Activated T-helper 2 cell treated with anti-CD3 and anti-CD28 coated beads, Interferon-gamma antibody, Interleukin-2, Interleukin-4, amounts not matched to agents 10 μg/mL and 5 μg/mL and 100 μg/mL, durations not matched to agents 14 hours and 24 hours and 36 hours (primary cell): ENCODE measurements around the gene DOP1A. TPM values are rescaled to one million over a fixed set of nuclear protein-coding genes. Genes with fewer than 3 reads are reported as not detected.

Experiments used
- DNase-seq: peaks from one replicate; pipeline ENCODE4 v3.0.0; 2021; ENCODE audit warnings: low spot score
- H3K27ac Mint-ChIP-seq: one replicate; pipeline ENCODE4 v1.8.0; 2021; ENCODE audit warnings: mixed read lengths
- H3K27me3 Mint-ChIP-seq: one replicate; pipeline ENCODE4 v1.8.0; 2021; ENCODE audit warnings: low read depth, mixed read lengths
- H3K36me3 Mint-ChIP-seq: one replicate; pipeline ENCODE4 v1.8.0; 2021; ENCODE audit warnings: low read depth, mixed read lengths
- H3K4me1 Mint-ChIP-seq: one replicate; pipeline ENCODE4 v1.8.0; 2021; ENCODE audit warnings: low read depth, mixed read lengths
- H3K4me3 Mint-ChIP-seq: one replicate; pipeline ENCODE4 v1.8.0; 2021; ENCODE audit warnings: low read depth, mild to moderate bottlenecking, moderate library complexity, mixed read lengths
- H3K9me3 Mint-ChIP-seq: one replicate; pipeline ENCODE4 v1.8.0; 2021; ENCODE audit warnings: mixed read lengths
- intact Hi-C: fragments of 100-400 bp; cut with micrococcal nuclease; formaldehyde crosslinking; loops from one replicate; pipeline ENCODE4 v1.15.1; 2023
- total RNA-seq: library from RNA; stranded (reverse); gene quantifications from 2 replicates; pipeline ENCODE4 v1.2.3, GENCODE V29; 2022

Gene DOP1A
- total RNA-seq, 1 donor from 2014 or later = 7.5 TPM

DNA sequence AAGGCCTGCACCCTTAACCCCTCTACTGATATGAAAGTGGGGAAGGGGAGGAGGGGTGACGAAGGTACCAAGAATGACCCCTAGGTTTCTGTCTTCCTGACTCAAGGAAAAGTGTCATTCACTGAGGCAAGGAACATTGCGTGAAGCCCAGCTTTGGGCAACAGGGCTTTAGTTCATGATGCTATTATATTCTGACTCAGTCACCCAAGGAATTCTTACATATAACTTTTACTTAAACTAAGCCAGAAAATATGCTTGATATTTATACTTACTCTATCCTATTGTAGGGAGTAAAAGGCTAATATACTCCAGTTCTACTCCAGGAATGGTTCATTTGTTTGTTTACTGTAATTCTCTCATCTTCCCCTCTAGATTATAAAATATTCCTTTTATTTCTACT, 60.5 kb downstream of the DOP1A start:
- peaks cover 18% of the 10 kb centered on the region for H3K36me3 Mint-ChIP-seq

DNA sequence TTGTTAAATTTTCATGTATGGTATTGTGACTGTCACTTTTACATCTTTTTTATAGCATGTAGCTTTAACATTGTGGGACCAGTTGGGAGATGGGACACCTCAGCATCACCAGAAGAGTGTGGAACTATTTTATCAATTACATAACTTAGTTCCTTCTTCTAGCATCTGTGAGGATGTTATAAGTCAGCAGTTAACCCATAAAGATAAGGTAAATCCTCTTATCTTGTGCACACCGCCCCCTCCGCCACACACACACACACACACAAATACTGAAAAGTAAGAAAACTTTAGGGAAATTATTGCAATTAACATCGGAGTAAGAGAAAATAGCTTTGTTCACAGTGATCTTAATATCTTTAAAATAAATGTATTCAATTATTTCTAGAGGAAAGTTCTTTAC, 64.7 kb downstream of the DOP1A start:
- peaks cover 7% of the 10 kb centered on the region for H3K36me3 Mint-ChIP-seq
- no peak for DNase-seq
- H3K4me1 Mint-ChIP-seq = no peaks in the 10 kb centered on the region
- intact Hi-C loops = no loop called here
- no peak overlapping the region for H3K27ac Mint-ChIP-seq
- H3K27me3 Mint-ChIP-seq = no peaks in the 10 kb centered on the region
- no peaks in the 10 kb centered on the region for H3K9me3 Mint-ChIP-seq
- H3K4me3 Mint-ChIP-seq = no peak overlapping the region

More for the DNA sequence above, 60.5 kb downstream of the DOP1A start:
- Mint-ChIP-seq H3K4me1 (no peaks in the 10 kb centered on the region), H3K4me3 (no peak overlapping the region), H3K9me3 (no peaks in the 10 kb centered on the region), H3K27me3 (no peaks in the 10 kb centered on the region), H3K27ac (no peak overlapping the region)
- intact Hi-C loops = no loop called here
- no peak for DNase-seq

DNA sequence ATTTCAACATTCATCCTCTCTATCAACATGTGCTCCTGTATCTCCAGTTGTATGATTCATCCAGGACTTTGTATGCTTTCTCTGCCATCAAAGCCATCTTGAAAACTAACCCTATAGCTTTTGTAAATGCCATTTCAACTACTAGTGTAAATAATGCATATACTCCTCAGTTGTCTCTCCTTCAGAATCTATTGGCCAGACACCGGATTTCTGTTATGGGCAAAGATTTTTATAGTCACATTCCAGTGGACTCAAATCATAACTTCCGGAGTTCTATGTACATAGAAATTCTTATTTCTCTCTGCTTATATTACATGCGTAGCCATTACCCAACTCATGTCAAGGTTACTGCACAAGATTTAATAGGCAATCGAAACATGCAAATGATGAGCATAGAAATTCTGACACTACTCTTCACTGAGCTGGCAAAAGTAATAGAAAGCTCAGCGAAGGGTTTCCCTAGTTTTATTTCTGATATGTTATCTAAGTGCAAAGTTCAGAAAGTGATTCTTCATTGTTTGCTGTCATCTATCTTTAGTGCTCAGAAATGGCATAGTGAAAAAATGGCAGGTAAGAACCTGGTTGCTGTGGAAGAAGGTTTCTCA, 70.7 kb downstream of the DOP1A start:
- Mint-ChIP-seq H3K27me3 (no peaks in the 10 kb centered on the region), H3K4me1 (no peaks in the 10 kb centered on the region), H3K9me3 (no peaks in the 10 kb centered on the region), H3K4me3 (no peak overlapping the region), H3K36me3 (peaks cover 4% of the 10 kb centered on the region), H3K27ac (no peak overlapping the region)
- intact Hi-C loops = no loop called here
- no peak for DNase-seq

DNA sequence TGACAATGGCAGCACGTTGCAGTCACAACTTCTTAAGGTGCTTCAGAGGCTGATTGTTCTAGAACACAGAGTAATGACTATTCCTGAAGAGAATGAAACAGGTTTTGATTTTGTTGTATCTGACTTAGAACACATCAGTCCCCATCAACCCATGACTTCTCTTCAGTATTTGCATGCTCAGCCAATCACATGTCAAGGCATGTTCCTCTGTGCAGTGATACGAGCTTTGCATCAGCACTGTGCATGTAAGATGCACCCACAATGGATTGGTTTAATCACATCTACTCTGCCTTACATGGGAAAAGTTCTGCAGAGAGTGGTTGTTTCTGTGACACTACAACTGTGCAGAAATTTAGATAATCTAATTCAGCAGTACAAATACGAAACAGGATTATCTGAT, 71.3 kb downstream of the DOP1A start:
- Mint-ChIP-seq H3K4me1 (no peaks in the 10 kb centered on the region), H3K27ac (no peak overlapping the region), H3K9me3 (no peaks in the 10 kb centered on the region), H3K27me3 (no peaks in the 10 kb centered on the region), H3K36me3 (peaks cover 9% of the 10 kb centered on the region), H3K4me3 (no peak overlapping the region)
- intact Hi-C loops = no loop called here
- no peak for DNase-seq

DNA sequence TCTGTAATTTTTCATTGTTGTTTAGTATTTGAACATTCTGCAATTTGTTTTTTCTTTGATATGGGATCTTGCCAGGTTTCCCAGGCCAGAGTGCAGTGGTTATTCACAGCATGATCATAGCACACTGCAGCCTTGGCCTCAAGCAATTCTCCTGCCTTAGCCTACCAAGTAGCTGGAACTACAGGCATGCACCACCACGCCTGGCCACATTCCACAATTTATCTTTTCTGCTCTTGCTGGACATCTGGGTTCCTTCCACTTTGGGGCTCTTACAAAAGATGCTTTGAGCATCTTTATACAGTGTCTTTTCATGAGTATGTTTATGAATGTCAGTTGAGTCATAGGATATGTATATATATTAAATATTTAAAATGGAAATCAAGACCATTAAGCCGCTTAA, 83.6 kb downstream of the DOP1A start:
- H3K4me3 Mint-ChIP-seq = no peak overlapping the region
- intact Hi-C loops = no loop called here
- H3K27me3 Mint-ChIP-seq = no peaks in the 10 kb centered on the region
- H3K36me3 Mint-ChIP-seq = no peaks in the 10 kb centered on the region
- no peak for DNase-seq
- no peaks in the 10 kb centered on the region for H3K4me1 Mint-ChIP-seq
- H3K9me3 Mint-ChIP-seq = no peaks in the 10 kb centered on the region
- H3K27ac Mint-ChIP-seq = no peak overlapping the region

DNA sequence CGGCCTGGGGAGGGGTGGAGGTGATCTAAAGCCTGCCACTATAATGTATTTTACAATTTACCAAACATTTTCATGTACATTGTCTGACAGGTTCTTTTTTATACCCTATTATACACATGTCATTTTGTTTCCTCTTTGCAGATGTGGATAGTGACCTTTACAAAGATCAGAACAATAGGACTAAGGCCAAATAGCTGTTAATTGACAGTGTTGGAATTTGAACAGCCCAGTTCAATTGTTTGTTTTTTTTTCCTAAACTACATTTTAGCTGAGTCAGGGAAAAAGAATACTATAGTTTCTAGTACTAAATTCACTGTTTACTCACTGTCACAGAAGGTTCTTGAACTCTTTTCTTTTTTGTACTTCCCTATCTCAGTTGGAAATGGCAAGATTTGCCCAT, 85.4 kb downstream of the DOP1A start:
- no peak for DNase-seq
- peaks cover 3% of the 10 kb centered on the region for H3K36me3 Mint-ChIP-seq

DNA sequence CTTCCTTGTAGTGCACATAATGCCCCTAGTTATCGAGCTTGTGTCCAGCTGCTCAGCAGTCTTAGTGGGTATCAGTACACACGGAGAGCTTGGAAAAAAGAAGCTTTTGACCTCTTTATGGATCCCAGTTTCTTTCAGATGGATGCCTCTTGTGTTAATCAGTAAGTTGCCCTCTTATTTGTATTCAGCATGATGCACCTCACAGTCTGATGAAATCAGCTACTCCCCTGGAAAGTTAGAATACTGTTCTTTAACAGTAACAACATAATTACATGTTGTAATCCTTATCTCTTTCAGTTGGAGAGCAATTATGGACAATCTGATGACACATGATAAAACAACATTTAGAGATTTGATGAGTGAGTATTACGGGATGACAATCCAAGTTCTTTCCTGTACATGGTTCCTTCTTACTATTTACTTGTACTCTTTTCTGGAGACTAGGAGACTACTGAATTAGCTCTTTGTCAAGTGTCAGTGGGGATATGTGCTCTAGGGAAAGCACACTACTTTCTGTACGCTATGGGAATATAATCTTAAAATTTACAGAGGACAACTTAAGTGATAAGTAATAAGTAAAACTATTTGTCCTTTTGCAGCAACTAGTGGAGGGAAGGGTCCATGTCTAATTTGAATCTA, 86.5 kb downstream of the DOP1A start:
- Mint-ChIP-seq H3K36me3 (peaks cover 3% of the 10 kb centered on the region), H3K27ac (no peak overlapping the region), H3K4me1 (no peaks in the 10 kb centered on the region), H3K9me3 (no peaks in the 10 kb centered on the region), H3K4me3 (no peak overlapping the region), H3K27me3 (no peaks in the 10 kb centered on the region)
- no peak for DNase-seq
- intact Hi-C loops = no loop called here

More for the DNA sequence above, 85.4 kb downstream of the DOP1A start:
- Mint-ChIP-seq H3K4me1 (no peaks in the 10 kb centered on the region), H3K9me3 (no peaks in the 10 kb centered on the region), H3K27ac (no peak overlapping the region), H3K4me3 (no peak overlapping the region), H3K27me3 (no peaks in the 10 kb centered on the region)
- intact Hi-C loops = no loop called here

DNA sequence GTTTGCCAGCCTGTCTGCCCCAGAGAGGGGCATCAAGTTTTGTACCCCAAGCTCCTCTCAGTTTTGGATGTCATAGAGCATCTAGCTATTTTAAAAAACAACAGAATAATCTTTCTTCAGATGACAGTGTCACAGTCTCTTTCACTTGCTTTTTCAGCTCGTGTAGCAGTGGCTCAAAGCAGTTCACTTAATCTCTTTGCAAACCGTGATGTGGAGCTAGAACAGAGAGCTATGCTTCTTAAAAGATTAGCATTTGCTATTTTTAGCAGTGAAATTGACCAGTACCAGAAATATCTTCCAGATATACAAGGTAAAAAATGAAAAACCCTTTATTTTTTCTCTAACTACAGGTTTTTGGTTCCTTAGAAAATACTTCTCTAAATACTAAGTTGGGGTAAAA, 88.3 kb downstream of the DOP1A start:
- H3K4me1 Mint-ChIP-seq = no peaks in the 10 kb centered on the region
- peaks cover 3% of the 10 kb centered on the region for H3K36me3 Mint-ChIP-seq
- no peaks in the 10 kb centered on the region for H3K9me3 Mint-ChIP-seq
- no peaks in the 10 kb centered on the region for H3K27me3 Mint-ChIP-seq
- intact Hi-C loops = no loop called here
- H3K27ac Mint-ChIP-seq = no peak overlapping the region
- no peak for DNase-seq
- H3K4me3 Mint-ChIP-seq = no peak overlapping the region

DNA sequence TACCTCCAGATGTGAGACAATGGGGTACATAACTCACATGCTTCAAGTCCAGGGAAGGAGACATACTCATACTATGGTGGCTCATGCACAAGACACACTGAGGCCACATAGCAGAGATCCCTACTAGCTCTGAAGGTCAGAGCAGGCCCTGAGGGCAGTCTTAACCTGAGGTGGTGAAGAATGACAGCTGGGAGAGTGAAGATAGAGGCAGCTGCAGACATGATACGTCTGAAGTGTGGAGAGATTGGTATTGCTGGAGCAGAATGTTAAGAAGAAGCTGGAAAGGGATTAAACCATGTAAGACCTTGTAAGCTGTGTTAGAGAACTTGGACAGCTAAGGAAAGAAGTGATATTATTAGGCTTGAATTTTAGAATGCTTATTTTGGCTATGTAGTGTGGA, 92.7 kb downstream of the DOP1A start:
- H3K27me3 Mint-ChIP-seq = no peaks in the 10 kb centered on the region
- no peak overlapping the region for H3K27ac Mint-ChIP-seq
- peaks cover 2% of the 10 kb centered on the region for H3K4me1 Mint-ChIP-seq
- H3K9me3 Mint-ChIP-seq = no peaks in the 10 kb centered on the region
- H3K36me3 Mint-ChIP-seq = peaks cover 11% of the 10 kb centered on the region
- no peak for DNase-seq
- intact Hi-C loops = no loop called here
- H3K4me3 Mint-ChIP-seq = no peak overlapping the region

DNA sequence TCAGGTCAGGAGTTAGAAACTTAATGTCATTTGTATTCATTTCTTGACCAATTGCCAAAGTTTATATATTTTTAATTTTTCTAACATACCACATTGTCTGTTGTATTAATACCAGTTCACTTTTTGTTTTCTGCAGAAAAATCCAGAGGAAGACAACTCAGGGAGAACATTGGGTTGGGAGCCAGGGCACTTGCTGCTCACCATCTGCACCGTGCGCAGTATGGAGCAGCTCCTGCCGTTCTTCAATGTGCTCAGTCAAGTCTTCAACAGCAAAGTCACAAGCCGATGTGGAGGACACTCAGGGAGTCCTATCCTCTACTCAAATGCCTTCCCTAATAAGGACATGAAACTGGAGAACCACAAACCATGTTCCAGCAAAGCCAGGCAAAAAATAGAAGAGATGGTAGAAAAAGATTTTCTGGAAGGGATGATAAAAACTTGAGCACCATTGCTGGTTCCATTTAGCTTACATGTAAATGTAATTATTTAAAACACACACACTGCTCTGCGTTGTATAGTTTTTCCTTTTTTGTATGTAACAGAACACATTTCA, 100.3 kb downstream of the DOP1A start:
- no peak overlapping the region for H3K4me3 Mint-ChIP-seq
- no peaks in the 10 kb centered on the region for H3K27me3 Mint-ChIP-seq
- H3K36me3 Mint-ChIP-seq = peaks cover 62% of the 10 kb centered on the region
- no peaks in the 10 kb centered on the region for H3K9me3 Mint-ChIP-seq
- DNase-seq = no peak
- intact Hi-C loops = no loop called here
- no peak overlapping the region for H3K27ac Mint-ChIP-seq
- H3K4me1 Mint-ChIP-seq = peaks cover 2% of the 10 kb centered on the region

DNA sequence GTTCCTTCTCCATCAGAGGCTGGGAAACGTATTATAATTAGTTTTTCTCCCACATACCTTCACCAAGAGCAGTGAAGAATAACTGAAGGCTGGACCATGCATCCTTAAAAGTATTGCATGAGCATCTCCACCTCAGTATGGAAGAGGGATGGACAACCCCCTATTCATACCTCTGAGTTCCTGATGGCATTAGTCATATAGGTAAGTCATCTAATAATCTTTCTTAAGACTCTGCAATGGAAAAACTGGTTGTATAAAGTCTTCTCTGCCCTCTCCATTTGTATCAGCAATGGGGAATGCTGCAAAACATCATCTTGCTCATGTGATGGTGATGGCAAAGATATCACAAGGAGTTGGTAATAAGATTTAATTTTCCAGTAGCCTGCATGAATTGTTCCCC, 101.1 kb downstream of the DOP1A start:
- H3K4me1 Mint-ChIP-seq = peaks cover 2% of the 10 kb centered on the region
- DNase-seq = no peak
- H3K9me3 Mint-ChIP-seq = no peaks in the 10 kb centered on the region
- no peak overlapping the region for H3K4me3 Mint-ChIP-seq
- no peaks in the 10 kb centered on the region for H3K27me3 Mint-ChIP-seq
- intact Hi-C loops = no loop called here
- H3K27ac Mint-ChIP-seq = no peak overlapping the region
- peaks cover 69% of the 10 kb centered on the region for H3K36me3 Mint-ChIP-seq

DNA sequence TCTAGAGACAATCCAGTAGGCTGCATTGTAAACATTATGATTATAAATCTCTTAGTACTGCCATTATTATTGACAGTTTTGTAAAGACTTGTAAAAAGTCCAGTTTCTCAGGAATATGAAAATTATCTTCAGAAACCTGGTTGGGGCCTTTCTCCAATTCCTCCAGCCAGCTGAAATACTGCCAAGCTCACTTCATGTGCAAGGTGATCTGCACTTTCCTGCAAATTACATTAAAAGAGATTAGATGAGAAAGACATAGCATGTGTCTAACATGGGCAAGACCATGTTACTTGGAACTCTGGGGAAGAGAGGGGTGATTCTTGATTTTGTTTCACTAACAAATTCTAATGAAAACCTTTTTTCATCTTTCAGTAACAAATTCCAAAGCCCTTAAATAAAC, 101.6 kb downstream of the DOP1A start:
- no peak for DNase-seq
- Mint-ChIP-seq H3K4me1 (peaks cover 2% of the 10 kb centered on the region), H3K36me3 (peaks cover 72% of the 10 kb centered on the region), H3K4me3 (no peak overlapping the region), H3K9me3 (no peaks in the 10 kb centered on the region), H3K27me3 (no peaks in the 10 kb centered on the region), H3K27ac (no peak overlapping the region)
- intact Hi-C loops = no loop called here

DNA sequence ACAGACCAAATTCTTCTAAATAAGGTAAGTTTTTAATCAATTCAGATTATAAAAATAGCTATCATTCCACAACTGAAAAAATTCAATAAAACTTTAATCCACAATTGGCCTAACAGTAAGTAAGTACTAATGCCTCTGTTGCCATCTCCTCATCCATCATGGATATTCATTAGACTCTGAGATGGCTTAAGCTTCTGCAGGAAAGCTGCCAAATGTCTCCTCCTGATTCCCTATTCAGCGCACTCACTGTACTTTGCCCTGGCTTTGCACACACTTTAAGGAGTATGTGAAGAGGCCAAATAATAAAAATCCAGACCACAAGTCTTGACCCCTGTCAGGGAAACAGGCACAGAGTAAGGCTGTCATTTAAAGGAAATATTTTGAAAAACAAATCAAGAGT, 102.0 kb downstream of the DOP1A start:
- Mint-ChIP-seq H3K4me1 (peaks cover 1% of the 10 kb centered on the region), H3K27me3 (no peaks in the 10 kb centered on the region), H3K27ac (no peak overlapping the region), H3K4me3 (no peak overlapping the region), H3K9me3 (no peaks in the 10 kb centered on the region), H3K36me3 (peaks cover 72% of the 10 kb centered on the region)
- intact Hi-C loops = no loop called here
- no peak for DNase-seq
